Liver (tissue), 9 donors: ENCODE measurements around the gene CCM2. TPM values are rescaled to one million over a fixed set of nuclear protein-coding genes. Genes with fewer than 3 reads are reported as not detected.

Source experiments
- DNase-seq: peaks from one replicate; pipeline ENCODE4 v3.0.0-alpha.2; 2017; ENCODE audit warnings: low spot score
- H3K27ac ChIP-seq, 2 donors: one replicate each; pipeline ENCODE4 v1.7.0; 2013; ENCODE audit warnings: inconsistent platforms in 2 of 2, low read length in 2 of 2, control low read depth in 1 of 2, low read depth in 1 of 2, mild to moderate bottlenecking in 1 of 2
- H3K27me3 ChIP-seq, 4 donors: one replicate each; pipeline versions ENCODE4 v1.6.1 to v1.7.0; 2013; ENCODE audit warnings: low read length in 3 of 4, inconsistent platforms in 1 of 4, mild to moderate bottlenecking in 1 of 4, moderate library complexity in 1 of 4; ENCODE audit not compliant: control insufficient read depth in 4 of 4, insufficient read depth in 4 of 4
- H3K36me3 ChIP-seq, 4 donors: one replicate each; pipeline versions ENCODE4 v1.6.1 to v1.7.0; 2013; ENCODE audit warnings: low read length in 3 of 4, mild to moderate bottlenecking in 3 of 4, low read depth in 1 of 4, moderate library complexity in 1 of 4; ENCODE audit not compliant: control insufficient read depth in 4 of 4, insufficient read depth in 3 of 4
- H3K4me1 ChIP-seq, 4 donors: one replicate each; pipeline versions ENCODE4 v1.6.1 to v1.7.0; 2013; ENCODE audit warnings: low read length in 3 of 4, mild to moderate bottlenecking in 3 of 4, moderate library complexity in 1 of 4; ENCODE audit not compliant: control insufficient read depth in 4 of 4, insufficient read depth in 4 of 4
- H3K4me3 ChIP-seq, 3 donors: one replicate each; pipeline versions ENCODE4 v1.6.1 to v1.7.0; 2013; ENCODE audit warnings: low read length in 3 of 3, control low read depth in 1 of 3, low read depth in 1 of 3, mild to moderate bottlenecking in 1 of 3
- H3K9ac ChIP-seq, 2 donors: one replicate each; pipeline ENCODE4 v1.7.0; 2013; ENCODE audit warnings: low read length in 2 of 2, mild to moderate bottlenecking in 2 of 2, moderate library complexity in 2 of 2, control low read depth in 1 of 2, low read depth in 1 of 2
- H3K9me3 ChIP-seq, 4 donors: one replicate each; pipeline versions ENCODE4 v1.6.1 to v1.7.0; 2013; ENCODE audit warnings: low read length in 3 of 4; ENCODE audit not compliant: control insufficient read depth in 4 of 4
- ATF3 ChIP-seq: IDR thresholded peaks from 2 replicates; pipeline ENCODE4 v1.6.1; 2016; ENCODE audit warnings: antibody characterized with exemption
- CTCF ChIP-seq: fragments of 150-350 bp; IDR thresholded peaks from 2 replicates; pipeline ENCODE4 v1.5.1; 2017; ENCODE audit warnings: improper control_type of control experiment, low read depth, low read length; ENCODE audit not compliant: missing input control
- EGR1 ChIP-seq, 2 donors: IDR thresholded peaks; 2 replicates each; pipeline ENCODE4 v1.6.1; 2016 to 2018; ENCODE audit warnings: antibody characterized with exemption in 2 of 2, low read depth in 2 of 2
- FOXA2 ChIP-seq: IDR thresholded peaks from 2 replicates; pipeline ENCODE4 v1.6.1; 2016; ENCODE audit warnings: antibody characterized with exemption
- GABPA ChIP-seq, 2 donors: IDR thresholded peaks in 1 of 2; conservative IDR thresholded peaks in 1 of 2; 2 replicates each; pipeline ENCODE4 v1.6.1; 2016; ENCODE audit warnings: antibody characterized with exemption in 2 of 2, mild to moderate bottlenecking in 1 of 2, moderate library complexity in 1 of 2
- HNF4A ChIP-seq, 2 donors: conservative IDR thresholded peaks; 2 replicates each; pipeline ENCODE4 v1.6.1; 2016; ENCODE audit warnings: antibody characterized with exemption in 2 of 2, mild to moderate bottlenecking in 2 of 2
- HNF4G ChIP-seq: IDR thresholded peaks from 2 replicates; pipeline ENCODE4 v1.6.1; 2016; ENCODE audit warnings: antibody characterized with exemption
- JUND ChIP-seq, 2 donors: IDR thresholded peaks; 2 replicates each; pipeline ENCODE4 v1.6.1; 2016; ENCODE audit warnings: antibody characterized with exemption in 2 of 2
- MAX ChIP-seq: IDR thresholded peaks from 2 replicates; pipeline ENCODE4 v1.6.1; 2016; ENCODE audit warnings: antibody characterized with exemption
- NR2F2 ChIP-seq: IDR thresholded peaks from 2 replicates; pipeline ENCODE4 v1.6.1; 2016; ENCODE audit warnings: antibody characterized with exemption
- RAD21 ChIP-seq, 2 donors: IDR thresholded peaks; 2 replicates each; pipeline ENCODE4 v1.6.1; 2016; ENCODE audit warnings: antibody characterized with exemption in 2 of 2, mild to moderate bottlenecking in 2 of 2
- REST ChIP-seq: IDR thresholded peaks from 2 replicates; pipeline ENCODE4 v1.6.1; 2016; ENCODE audit warnings: antibody characterized with exemption, mild to moderate bottlenecking
- RXRA ChIP-seq, 2 donors: IDR thresholded peaks; 2 replicates each; pipeline ENCODE4 v1.6.1; 2017 to 2018; ENCODE audit warnings: antibody characterized with exemption in 2 of 2, mild to moderate bottlenecking in 1 of 2
- SP1 ChIP-seq: IDR thresholded peaks from 2 replicates; pipeline ENCODE4 v1.6.1; 2018; ENCODE audit warnings: antibody characterized with exemption, mild to moderate bottlenecking
- YY1 ChIP-seq: IDR thresholded peaks from 2 replicates; pipeline ENCODE4 v1.6.1; 2016; ENCODE audit warnings: antibody characterized with exemption, mild to moderate bottlenecking
- ZBTB33 ChIP-seq: IDR thresholded peaks from 2 replicates; pipeline ENCODE4 v1.6.1; 2016; ENCODE audit warnings: antibody characterized with exemption
- WGBS: extraction: QIAGEN DNeasy Blood & Tissue Kit; methylation state at CpG from one replicate; pipeline ENCODE4 v1.1.7; 2013; 5-methylcytosine and 5-hydroxymethylcytosine counted together
- polyA plus RNA-seq, 2 donors: library from polyadenylated mRNA; stranded (reverse) in 1 of 2; unstranded in 1 of 2; fragments of 200-250 nt in 1 of 2; fragments of >200 nt in 1 of 2; fragmentation: Nextera tagmentation in 1 of 2; extraction: Ambion mirVana in 1 of 2; gene quantifications; one replicate each; pipeline versions ENCODE4 v1.2.1 to v1.2.3, GENCODE V29; 2013 to 2015
- total RNA-seq, 2 donors: library from RNA; depleted of rRNA; stranded (reverse); fragments of >200 nt; gene quantifications; one replicate each; pipeline ENCODE4 v1.2.3, GENCODE V29; 2014
- donor health status: healthy.
- donor health status: healthy.
- donor health status: healthy.
- donor health status: healthy.
- donor health status: healthy.

The CCM2 gene
- total and polyA plus RNA-seq, 4 donors: 26.3 to 65.0 (median 47.5) TPM

GRCh38 chr7:45082831-45083331, 82.9 kb downstream of the CCM2 start:
- no peaks in the 10 kb centered on the region for H3K9me3 ChIP-seq
- DNase-seq: no peak
- TF ChIP-seq FOXA2: no peak
- TF ChIP-seq MAX: no peak
- TF ChIP-seq ATF3: no peak
- no peak for TF ChIP-seq NR2F2
- TF ChIP-seq REST: no peak
- TF ChIP-seq SP1: no peak
- TF ChIP-seq RAD21 (IDR thresholded peaks at IDR 0.05): no peak
- TF ChIP-seq ZBTB33: no peak
- TF ChIP-seq HNF4A (conservative IDR thresholded peaks at IDR 0.05): no peak
- no peak for TF ChIP-seq HNF4G
- no peak for TF ChIP-seq RXRA (IDR thresholded peaks at IDR 0.05)
- no peak for TF ChIP-seq YY1

GRCh38 chr7:45084336-45084735, 84.3 kb downstream of the CCM2 start:
- 79% methylated on average over 5 of the region's 5 CpGs for WGBS
- H3K27me3 ChIP-seq: peaks cover 0 to 3% (median 0%) of the 10 kb centered on the region in 4 donors
- no peak for DNase-seq
- no peak overlapping the region for H3K27ac ChIP-seq
- peaks cover 0 to 3% (median 0%) of the 10 kb centered on the region in 4 donors for H3K4me1 ChIP-seq
- no peaks in the 10 kb centered on the region for H3K36me3 ChIP-seq
- H3K4me3 ChIP-seq: no peak overlapping the region
- no peak overlapping the region for H3K9ac ChIP-seq
- H3K9me3 ChIP-seq: no peaks in the 10 kb centered on the region
- TF ChIP-seq EGR1 (IDR thresholded peaks at IDR 0.05; ENCODE audit: low read depth in 2 of 2) (no peak), ZBTB33 (no peak), CTCF (no peak), RXRA (IDR thresholded peaks at IDR 0.05) (no peak), HNF4A (conservative IDR thresholded peaks at IDR 0.05) (no peak), GABPA (IDR thresholded peaks at IDR 0.05 in 1 of 2, conservative IDR thresholded peaks at IDR 0.05 in 1 of 2) (no peak), RAD21 (IDR thresholded peaks at IDR 0.05) (no peak), FOXA2 (no peak), JUND (IDR thresholded peaks at IDR 0.05) (no peak), HNF4G (no peak), ATF3 (no peak), REST (no peak), YY1 (no peak), MAX (no peak), SP1 (no peak)

More at GRCh38 chr7:45082831-45083331, 82.9 kb downstream of the CCM2 start:
- Histone ChIP-seq H3K27me3 (no peaks in the 10 kb centered on the region), H3K36me3 (no peaks in the 10 kb centered on the region), H3K4me1 (no peaks in the 10 kb centered on the region), H3K4me3 (no peak overlapping the region), H3K27ac (no peak overlapping the region), H3K9ac (no peak overlapping the region)
- WGBS: 86% methylated on average over 10 of the region's 10 CpGs
